CD14-positive monocyte (primary cell): ENCODE measurements around the gene MUC20. TPM values are rescaled to one million over a fixed set of nuclear protein-coding genes. Genes with fewer than 3 reads are reported as not detected.
"Not testable (repeated sequence)": the region's sequence is repeated elsewhere in the genome, so short reads cannot be mapped to it uniquely, and the experiment has no call there.

Experiments used
- DNase-seq, 3 donors: peaks; one replicate each; pipeline ENCODE4 v3.0.0-alpha.2; 2011 to 2022
- H2AFZ ChIP-seq: 2 replicates; pipeline ENCODE4 v1.6.0; 2012; ENCODE audit warnings: mild to moderate bottlenecking, low read depth, low read length, inconsistent platforms; ENCODE audit not compliant: insufficient read depth, poor library complexity, severe bottlenecking
- H3K27ac ChIP-seq, 2 donors: 1 replicate in 1 of 2; 2 replicates in 1 of 2; pipeline ENCODE4 v1.5.1; 2012 to 2013; ENCODE audit warnings: low read length in 2 of 2, control low read depth in 1 of 2, inconsistent platforms in 1 of 2, low read depth in 1 of 2, mild to moderate bottlenecking in 1 of 2
- H3K27me3 ChIP-seq, 2 donors: one replicate each; pipeline versions ENCODE4 v1.6.0 to v1.6.1; 2011 to 2013; ENCODE audit warnings: low read length in 2 of 2; ENCODE audit not compliant: control insufficient read depth in 2 of 2, insufficient read depth in 2 of 2
- H3K36me3 ChIP-seq, 2 donors: replicated peaks in 1 of 2; 1 replicate in 1 of 2; 2 replicates in 1 of 2; pipeline versions ENCODE4 v1.5.1 to v1.6.1; 2012 to 2013; ENCODE audit warnings: low read length in 2 of 2, control low read depth in 1 of 2, inconsistent platforms in 1 of 2, mild to moderate bottlenecking in 1 of 2; ENCODE audit not compliant: insufficient read depth in 2 of 2, control insufficient read depth in 1 of 2
- H3K4me1 ChIP-seq, 2 donors: 1 replicate in 1 of 2; 2 replicates in 1 of 2; pipeline versions ENCODE4 v1.5.1 to v1.6.1; 2012 to 2013; ENCODE audit warnings: low read length in 2 of 2, control low read depth in 1 of 2, inconsistent platforms in 1 of 2, mild to moderate bottlenecking in 1 of 2, moderate library complexity in 1 of 2; ENCODE audit not compliant: insufficient read depth in 2 of 2, control insufficient read depth in 1 of 2
- H3K4me2 ChIP-seq: replicated peaks from 2 replicates; pipeline ENCODE3; 2012; ENCODE audit warnings: low read length, moderate library complexity, mild to moderate bottlenecking; ENCODE audit not compliant: poor library complexity, severe bottlenecking; ENCODE audit errors: extremely low read depth
- H3K4me3 ChIP-seq, 3 experiments: fragments of 200-600 bp in 1 of 3; sonication (generic) in 1 of 3; replicated peaks in 1 of 3; 1 replicate in 2 of 3; 2 replicates in 1 of 3; pipeline ENCODE4 v1.5.1; 2011 to 2013; ENCODE audit warnings: low read length in 3 of 3, mild to moderate bottlenecking in 3 of 3, control low read depth in 2 of 3, low read depth in 2 of 3, inconsistent platforms in 1 of 3, moderate library complexity in 1 of 3
- H3K79me2 ChIP-seq: 2 replicates; pipeline ENCODE4 v1.6.0; 2012; ENCODE audit warnings: mild to moderate bottlenecking, control low read depth, inconsistent platforms, low read length, moderate library complexity; ENCODE audit not compliant: insufficient read depth
- H3K9ac ChIP-seq: 2 replicates; pipeline ENCODE4 v1.6.0; 2017; ENCODE audit warnings: low read length, mild to moderate bottlenecking; ENCODE audit not compliant: insufficient read depth, poor library complexity, severe bottlenecking
- H3K9me3 ChIP-seq, 2 donors: replicated peaks in 1 of 2; 1 replicate in 1 of 2; 2 replicates in 1 of 2; pipeline versions ENCODE4 v1.5.1 to v1.6.1; 2012 to 2013; ENCODE audit warnings: low read length in 2 of 2, control low read depth in 1 of 2; ENCODE audit not compliant: control insufficient read depth in 1 of 2, insufficient read depth in 1 of 2
- H4K20me1 ChIP-seq: 2 replicates; pipeline ENCODE4 v1.6.0; 2012; ENCODE audit warnings: mild to moderate bottlenecking, low read length, control low read depth, moderate library complexity; ENCODE audit not compliant: insufficient read depth
- H3K27ac Mint-ChIP-seq, 7 donors: one replicate each; pipeline ENCODE4 v1.8.0; 2020; ENCODE audit warnings: mild to moderate bottlenecking in 7 of 7, mixed read lengths in 7 of 7, moderate library complexity in 6 of 7, inconsistent platforms in 2 of 7
- H3K27me3 Mint-ChIP-seq, 3 donors: one replicate each; pipeline ENCODE4 v1.8.0; 2021 to 2022; ENCODE audit warnings: low read depth in 3 of 3, mild to moderate bottlenecking in 3 of 3, mixed read lengths in 3 of 3, moderate library complexity in 3 of 3, inconsistent platforms in 1 of 3
- H3K36me3 Mint-ChIP-seq, 2 donors: one replicate each; pipeline ENCODE4 v1.8.0; 2020; ENCODE audit warnings: mixed read lengths in 2 of 2, inconsistent platforms in 1 of 2, mild to moderate bottlenecking in 1 of 2
- H3K4me1 Mint-ChIP-seq: one replicate; pipeline ENCODE4 v1.8.0; 2020; ENCODE audit warnings: mild to moderate bottlenecking, mixed read lengths
- H3K4me3 Mint-ChIP-seq, 2 donors: one replicate each; pipeline ENCODE4 v1.8.0; 2020; ENCODE audit warnings: mild to moderate bottlenecking in 2 of 2, mixed read lengths in 2 of 2, moderate library complexity in 1 of 2
- H3K9me3 Mint-ChIP-seq, 7 donors: one replicate each; pipeline ENCODE4 v1.8.0; 2020 to 2022; ENCODE audit warnings: mixed read lengths in 7 of 7, mild to moderate bottlenecking in 6 of 7, moderate library complexity in 6 of 7, inconsistent platforms in 2 of 7
- WGBS: methylation state at CpG from one replicate; pipeline ENCODE4 v1.1.5; 2013; ENCODE audit warnings: missing lambda C conversion rate; ENCODE audit not compliant: insufficient coverage; 5-methylcytosine and 5-hydroxymethylcytosine counted together
- intact Hi-C, 2 donors: fragments of 100-400 bp; cut with micrococcal nuclease; formaldehyde crosslinking; loops; one replicate each; pipeline versions ENCODE4 v1.15.0 to v1.15.1; 2023
- polyA plus RNA-seq, 3 donors: library from polyadenylated mRNA; depleted of rRNA in 1 of 3; unstranded in 2 of 3; stranded (reverse) in 1 of 3; fragments of 300-500 nt in 2 of 3; fragments of >200 nt in 1 of 3; fragmentation: Illumina TruSeq in 2 of 3; gene quantifications; 1 replicate in 2 of 3; 2 replicates in 1 of 3; pipeline ENCODE4 v1.2.3, GENCODE V29; 2012 to 2021
- TF ChIP-seq, protein P1 (sequence below): fragments of 200-600 bp; IDR thresholded peaks from one replicate; pipeline ENCODE4 v1.8.0; 2022; ENCODE audit warnings: antibody characterized with exemption, mild to moderate bottlenecking

MUC20 gene
- polyA plus RNA-seq, 3 donors = 5.4 TPM; not detected in 2

DNA sequence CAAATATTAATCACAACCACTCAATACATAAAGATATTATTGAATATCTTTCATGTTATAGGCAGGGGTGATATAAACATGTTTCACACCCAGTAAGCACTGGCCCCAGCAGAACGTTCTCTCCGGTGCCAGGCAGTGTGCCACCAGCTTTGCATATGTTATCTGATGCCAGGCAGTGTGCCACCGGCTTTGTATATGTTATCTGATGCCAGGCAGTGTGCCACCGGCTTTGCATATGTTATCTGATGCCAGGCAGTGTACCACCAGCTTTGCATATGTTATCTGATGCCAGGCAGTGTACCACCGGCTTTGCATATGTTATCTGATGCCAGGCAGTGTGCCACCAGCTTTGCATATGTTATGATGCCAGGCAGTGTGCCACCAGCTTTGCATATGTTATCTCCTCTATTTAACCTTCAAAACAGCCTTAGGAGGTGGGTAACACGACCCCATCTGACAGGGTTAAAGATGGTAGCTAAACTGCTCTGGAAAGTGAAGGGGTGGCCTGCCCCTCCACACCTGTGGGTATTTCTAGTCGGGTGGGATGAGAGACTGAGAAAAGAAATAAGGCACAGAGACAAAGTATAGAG is 6.9 kb downstream of the MUC20 start:
- no peaks in the 10 kb centered on the region for H3K4me1 Mint-ChIP-seq
- WGBS = 64% methylated on average over 5 of the region's 7 CpGs
- Histone ChIP-seq H3K27ac (no peak overlapping the region), H3K4me2 (no peak overlapping the region), H2AFZ (no peak overlapping the region), H3K4me1 (no peaks in the 10 kb centered on the region), H3K9me3 (no peaks in the 10 kb centered on the region), H4K20me1 (no peaks in the 10 kb centered on the region), H3K36me3 (no peaks in the 10 kb centered on the region), H3K79me2 (no peaks in the 10 kb centered on the region), H3K27me3 (no peaks in the 10 kb centered on the region), H3K9ac (no peak overlapping the region), H3K4me3 (no peak overlapping the region)
- intact Hi-C loops = no loop called here
- no peak overlapping the region for H3K4me3 Mint-ChIP-seq
- H3K36me3 Mint-ChIP-seq = no peaks in the 10 kb centered on the region
- H3K27ac Mint-ChIP-seq = no peak overlapping the region
- TF ChIP-seq, protein P1, sequence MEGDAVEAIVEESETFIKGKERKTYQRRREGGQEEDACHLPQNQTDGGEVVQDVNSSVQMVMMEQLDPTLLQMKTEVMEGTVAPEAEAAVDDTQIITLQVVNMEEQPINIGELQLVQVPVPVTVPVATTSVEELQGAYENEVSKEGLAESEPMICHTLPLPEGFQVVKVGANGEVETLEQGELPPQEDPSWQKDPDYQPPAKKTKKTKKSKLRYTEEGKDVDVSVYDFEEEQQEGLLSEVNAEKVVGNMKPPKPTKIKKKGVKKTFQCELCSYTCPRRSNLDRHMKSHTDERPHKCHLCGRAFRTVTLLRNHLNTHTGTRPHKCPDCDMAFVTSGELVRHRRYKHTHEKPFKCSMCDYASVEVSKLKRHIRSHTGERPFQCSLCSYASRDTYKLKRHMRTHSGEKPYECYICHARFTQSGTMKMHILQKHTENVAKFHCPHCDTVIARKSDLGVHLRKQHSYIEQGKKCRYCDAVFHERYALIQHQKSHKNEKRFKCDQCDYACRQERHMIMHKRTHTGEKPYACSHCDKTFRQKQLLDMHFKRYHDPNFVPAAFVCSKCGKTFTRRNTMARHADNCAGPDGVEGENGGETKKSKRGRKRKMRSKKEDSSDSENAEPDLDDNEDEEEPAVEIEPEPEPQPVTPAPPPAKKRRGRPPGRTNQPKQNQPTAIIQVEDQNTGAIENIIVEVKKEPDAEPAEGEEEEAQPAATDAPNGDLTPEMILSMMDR = no peak
- peaks cover 2 to 10% (median 5%) of the 10 kb centered on the region in 3 donors for H3K27me3 Mint-ChIP-seq
- DNase-seq = no peak
- H3K9me3 Mint-ChIP-seq = no peaks in the 10 kb centered on the region

- H3K9me3 ChIP-seq, H3K4me1 ChIP-seq, DNase-seq, H3K36me3 ChIP-seq, H3K4me1 Mint-ChIP-seq, H3K27me3 Mint-ChIP-seq, H3K27me3 ChIP-seq, H3K4me3 Mint-ChIP-seq, H3K27ac ChIP-seq, H3K36me3 Mint-ChIP-seq, H3K9me3 Mint-ChIP-seq, H4K20me1 ChIP-seq, H3K4me3 ChIP-seq, H2AFZ ChIP-seq, H3K4me2 ChIP-seq, H3K9ac ChIP-seq, H3K79me2 ChIP-seq, H3K27ac Mint-ChIP-seq: not testable (repeated sequence)
- no CpG with 5 or more reads among the region's 5 CpGs for WGBS
- intact Hi-C loops = loop anchor here in 1 of 2 donors (1.0 kb wide), 1 partner anchor 17 kb away; no protein-coding TSS in a partner anchor
Measured at GRCh38 chr3:195728789-195729188, 8.0 kb downstream of the MUC20 start.
